Neural crest cell (in vitro differentiated cells): ENCODE results near the gene FMNL1. TPM values are rescaled to one million over a fixed set of nuclear protein-coding genes. Genes with fewer than 3 reads are reported as not detected.

ENCODE experiments used
- DNase-seq: peaks from one replicate; pipeline ENCODE4 v3.0.0; 2021; ENCODE audit warnings: low read depth, mixed read lengths, low spot score
- H3K27ac Mint-ChIP-seq: one replicate; pipeline ENCODE4 v1.8.0; 2021; ENCODE audit warnings: mild to moderate bottlenecking, mixed read lengths; ENCODE audit not compliant: unreplicated experiment
- H3K27me3 Mint-ChIP-seq: 2 replicates; pipeline ENCODE4 v1.8.0; 2021; ENCODE audit warnings: low read depth, mild to moderate bottlenecking, mixed read lengths
- H3K36me3 Mint-ChIP-seq: 2 replicates; pipeline ENCODE4 v1.8.0; 2021; ENCODE audit warnings: low read depth, mild to moderate bottlenecking, mixed read lengths
- H3K4me1 Mint-ChIP-seq: 2 replicates; pipeline ENCODE4 v1.8.0; 2021; ENCODE audit warnings: mixed read lengths
- H3K4me3 Mint-ChIP-seq: one replicate; pipeline ENCODE4 v1.8.0; 2021; ENCODE audit warnings: mild to moderate bottlenecking, mixed read lengths
- H3K9me3 Mint-ChIP-seq: 2 replicates; pipeline ENCODE4 v1.8.0; 2021; ENCODE audit warnings: mixed read lengths
- total RNA-seq: library from RNA; stranded (reverse); gene quantifications from 2 replicates; pipeline ENCODE4 v1.2.1, GENCODE V29; 2021
- TF ChIP-seq, protein P1 (sequence below): fragments of 200-600 bp; sonication (generic); conservative IDR thresholded peaks from 2 replicates; pipeline ENCODE4 v1.5.0; 2021; ENCODE audit warnings: antibody characterized with exemption, mild to moderate bottlenecking

The FMNL1 gene
- total RNA-seq, 1 donor from 2014 or later: 1.2 TPM

DNA sequence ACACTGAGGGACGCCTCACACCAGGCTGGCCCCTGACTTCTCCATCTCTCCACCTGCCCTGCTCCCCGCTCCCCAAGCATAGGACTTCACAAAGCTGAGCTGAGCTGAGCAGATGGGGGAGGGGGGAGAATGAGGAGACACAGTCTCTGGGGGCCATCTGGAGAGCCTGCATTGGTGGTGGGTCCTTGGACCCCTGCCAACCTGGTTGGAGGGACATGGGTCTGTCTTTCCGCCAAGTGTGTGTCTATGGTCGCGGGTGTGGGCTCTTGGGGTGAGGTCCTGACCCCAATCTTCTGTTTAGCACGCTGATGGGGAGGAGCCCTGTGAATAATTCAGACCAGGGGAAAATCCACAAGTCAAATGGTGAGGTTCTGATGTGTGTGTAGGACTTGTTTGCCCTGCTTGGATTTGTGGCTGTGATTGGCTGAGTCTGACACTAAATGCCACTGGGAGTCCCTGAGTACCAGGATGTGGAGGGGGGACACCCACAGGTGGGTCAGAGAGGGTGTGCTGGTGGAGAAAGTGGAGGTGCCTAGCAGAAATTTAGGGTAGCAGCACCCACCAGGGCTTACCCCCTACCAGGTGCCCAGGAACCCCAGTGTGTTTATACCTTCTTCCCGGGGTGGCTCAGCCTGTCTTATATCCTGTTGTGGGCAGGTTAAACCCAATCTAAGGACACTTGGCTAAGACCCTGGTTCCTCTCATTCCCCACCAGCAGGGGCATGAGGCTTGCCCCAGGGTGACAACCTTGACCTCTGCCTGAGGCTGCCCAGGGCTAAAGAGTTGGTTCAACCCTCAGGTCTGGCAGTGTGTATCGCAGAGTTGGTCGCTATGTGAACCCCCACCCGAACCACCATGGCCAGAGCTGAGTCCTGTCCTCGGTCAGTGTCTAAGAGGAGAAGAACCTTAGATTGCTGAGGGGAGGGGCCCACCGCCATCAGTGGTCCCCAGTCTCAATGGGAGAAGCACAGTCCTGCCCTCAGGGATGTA is 2.1 kb downstream of the FMNL1 start:
- no peaks in the 10 kb centered on the region for H3K4me1 Mint-ChIP-seq
- peak overlapping the region; percentile 41 for H3K4me3 Mint-ChIP-seq
- TF ChIP-seq, protein P1, sequence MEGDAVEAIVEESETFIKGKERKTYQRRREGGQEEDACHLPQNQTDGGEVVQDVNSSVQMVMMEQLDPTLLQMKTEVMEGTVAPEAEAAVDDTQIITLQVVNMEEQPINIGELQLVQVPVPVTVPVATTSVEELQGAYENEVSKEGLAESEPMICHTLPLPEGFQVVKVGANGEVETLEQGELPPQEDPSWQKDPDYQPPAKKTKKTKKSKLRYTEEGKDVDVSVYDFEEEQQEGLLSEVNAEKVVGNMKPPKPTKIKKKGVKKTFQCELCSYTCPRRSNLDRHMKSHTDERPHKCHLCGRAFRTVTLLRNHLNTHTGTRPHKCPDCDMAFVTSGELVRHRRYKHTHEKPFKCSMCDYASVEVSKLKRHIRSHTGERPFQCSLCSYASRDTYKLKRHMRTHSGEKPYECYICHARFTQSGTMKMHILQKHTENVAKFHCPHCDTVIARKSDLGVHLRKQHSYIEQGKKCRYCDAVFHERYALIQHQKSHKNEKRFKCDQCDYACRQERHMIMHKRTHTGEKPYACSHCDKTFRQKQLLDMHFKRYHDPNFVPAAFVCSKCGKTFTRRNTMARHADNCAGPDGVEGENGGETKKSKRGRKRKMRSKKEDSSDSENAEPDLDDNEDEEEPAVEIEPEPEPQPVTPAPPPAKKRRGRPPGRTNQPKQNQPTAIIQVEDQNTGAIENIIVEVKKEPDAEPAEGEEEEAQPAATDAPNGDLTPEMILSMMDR: no peak
- no peak overlapping the region for H3K27ac Mint-ChIP-seq
- H3K27me3 Mint-ChIP-seq: peaks cover 62% of the 10 kb centered on the region
- no peak for DNase-seq
- H3K36me3 Mint-ChIP-seq: no peaks in the 10 kb centered on the region
- no peaks in the 10 kb centered on the region for H3K9me3 Mint-ChIP-seq

DNA sequence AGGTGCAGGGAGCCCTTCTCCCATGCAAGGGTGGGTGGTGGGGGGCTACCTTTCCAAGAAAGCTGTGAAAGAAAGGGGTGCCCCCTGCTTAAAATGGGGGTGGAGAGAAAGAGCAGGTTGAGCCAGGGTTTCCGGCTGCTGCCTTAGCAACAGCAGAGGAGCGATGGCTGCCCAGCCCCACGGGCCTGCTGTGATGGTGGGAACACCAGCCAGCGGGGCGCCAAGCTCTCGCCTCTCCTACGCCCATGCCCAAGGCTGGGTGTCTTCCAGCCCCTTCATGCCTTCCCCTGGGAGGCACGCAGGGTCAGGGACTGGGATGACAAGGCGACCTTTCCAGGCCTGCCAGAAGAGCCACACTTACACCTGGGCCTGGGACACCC is 3.0 kb downstream of the FMNL1 start:
- Mint-ChIP-seq H3K36me3 (no peaks in the 10 kb centered on the region), H3K9me3 (no peaks in the 10 kb centered on the region), H3K4me1 (no peaks in the 10 kb centered on the region), H3K27me3 (peaks cover 54% of the 10 kb centered on the region), H3K27ac (no peak overlapping the region), H3K4me3 (no peak overlapping the region)
- TF ChIP-seq, protein P1: no peak
- no peak for DNase-seq

DNA sequence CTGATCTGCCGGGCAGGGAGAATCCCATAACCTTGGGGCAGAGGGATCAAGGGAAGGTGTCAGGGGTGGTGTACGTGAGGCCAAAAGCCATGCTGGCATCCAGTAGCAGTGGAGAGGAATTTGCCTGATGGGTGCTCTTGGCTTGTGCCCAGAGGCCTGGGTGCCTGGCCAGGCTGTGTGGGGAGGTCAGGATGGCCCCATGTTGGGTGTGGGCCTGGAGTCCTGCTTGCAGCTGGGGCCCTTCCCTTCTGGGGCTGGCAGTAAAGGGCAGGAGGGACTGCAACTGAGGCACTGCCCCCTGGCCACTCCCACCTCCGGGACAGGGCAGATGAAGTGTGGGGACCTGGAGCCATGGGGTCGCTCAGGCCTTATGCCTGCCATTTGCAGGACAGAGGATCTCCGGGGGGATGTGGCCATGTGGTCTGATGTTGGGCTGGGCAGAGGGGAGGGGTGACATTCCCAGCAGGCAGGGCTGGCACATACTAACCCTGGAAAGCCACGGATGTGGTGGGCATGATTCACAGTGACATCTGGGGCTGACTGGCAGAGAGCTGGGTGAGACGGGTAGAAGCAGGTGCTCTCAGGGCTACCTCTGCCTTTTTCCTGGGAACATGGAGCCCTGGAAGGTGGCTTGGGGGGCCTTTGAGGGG is 3.5 kb downstream of the FMNL1 start:
- peak overlapping the region; percentile 60 for H3K27ac Mint-ChIP-seq
- no peak overlapping the region for H3K4me3 Mint-ChIP-seq
- H3K9me3 Mint-ChIP-seq: no peaks in the 10 kb centered on the region
- H3K27me3 Mint-ChIP-seq: peaks cover 48% of the 10 kb centered on the region
- no peaks in the 10 kb centered on the region for H3K4me1 Mint-ChIP-seq
- H3K36me3 Mint-ChIP-seq: no peaks in the 10 kb centered on the region
- TF ChIP-seq, protein P1: no peak
- no peak for DNase-seq

DNA sequence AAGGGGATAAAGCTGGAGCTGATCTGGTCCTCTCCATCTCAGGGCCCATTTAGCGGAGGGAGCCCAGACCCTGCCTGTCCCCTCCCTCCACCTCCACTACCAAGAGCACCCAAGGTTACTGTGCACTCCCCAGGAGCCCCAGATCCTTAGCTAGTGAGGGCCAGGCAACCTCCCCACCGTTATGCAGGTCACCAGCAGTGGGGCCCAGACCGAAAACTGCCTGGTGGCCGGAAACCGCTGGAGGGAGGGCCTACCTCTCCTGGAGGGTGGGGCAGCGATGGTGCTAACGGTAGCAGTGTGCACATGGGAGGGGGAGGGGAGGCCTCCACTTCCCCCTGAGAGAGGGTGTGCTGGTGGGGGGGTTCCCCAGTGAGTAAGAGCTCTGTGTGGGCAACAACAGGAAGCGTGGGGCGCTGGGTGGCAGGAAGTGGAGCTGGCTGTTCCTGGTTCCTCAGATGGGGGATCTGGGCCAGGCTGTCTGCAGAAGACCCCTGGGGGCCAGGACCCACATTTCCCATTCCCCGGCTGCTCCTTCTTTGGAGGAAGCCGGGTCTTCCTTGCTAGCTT is 4.4 kb downstream of the FMNL1 start:
- Mint-ChIP-seq H3K27ac (no peak overlapping the region), H3K36me3 (no peaks in the 10 kb centered on the region), H3K27me3 (peaks cover 40% of the 10 kb centered on the region), H3K9me3 (no peaks in the 10 kb centered on the region), H3K4me1 (no peaks in the 10 kb centered on the region), H3K4me3 (no peak overlapping the region)
- DNase-seq: no peak
- TF ChIP-seq, protein P1: no peak

DNA sequence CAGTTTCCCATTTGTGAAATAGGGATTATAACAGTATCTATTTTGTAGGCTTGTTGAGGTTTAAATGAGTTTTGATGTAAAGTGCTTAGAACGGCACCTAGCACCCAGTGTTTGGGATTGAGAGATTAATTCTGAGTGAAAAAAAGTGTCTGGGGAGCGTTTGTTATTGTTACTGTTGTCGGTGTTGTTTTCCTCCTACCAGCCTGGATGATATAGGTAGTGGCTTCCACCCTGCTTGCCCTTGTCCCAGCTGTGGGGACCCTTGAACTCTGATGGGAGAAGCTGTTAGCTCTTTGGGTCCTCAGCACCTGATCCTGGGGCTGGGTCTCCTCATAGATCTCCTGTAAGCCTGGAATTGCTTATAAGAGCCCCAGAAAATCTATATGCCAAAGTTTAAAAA is 4.9 kb downstream of the FMNL1 start:
- DNase-seq: no peak
- H3K4me3 Mint-ChIP-seq: no peak overlapping the region
- no peaks in the 10 kb centered on the region for H3K9me3 Mint-ChIP-seq
- H3K27ac Mint-ChIP-seq: no peak overlapping the region
- peaks cover 37% of the 10 kb centered on the region for H3K27me3 Mint-ChIP-seq
- TF ChIP-seq, protein P1: no peak
- H3K4me1 Mint-ChIP-seq: no peaks in the 10 kb centered on the region
- H3K36me3 Mint-ChIP-seq: no peaks in the 10 kb centered on the region
